BE2C (cell line): Measurements from ENCODE around the gene TBC1D3B.
"Not testable (repeated sequence)": the region's sequence is repeated elsewhere in the genome, so short reads cannot be mapped to it uniquely, and the experiment has no call there.

Source experiments
- DNase-seq: peaks from one replicate; pipeline ENCODE4 v3.0.0-alpha.2; 2020
- H3K27me3 ChIP-seq: fragments of 250-450 bp; sonication (Bioruptor Pico); 2 replicates; pipeline ENCODE4 v1.5.1; 2020; ENCODE audit warnings: mild to moderate bottlenecking
- H3K36me3 ChIP-seq: fragments of 250-450 bp; sonication (Bioruptor Pico); 2 replicates; pipeline ENCODE4 v1.5.1; 2020; ENCODE audit warnings: mild to moderate bottlenecking
- H3K4me1 ChIP-seq: fragments of 250-450 bp; sonication (Bioruptor Pico); 2 replicates; pipeline ENCODE4 v1.5.1; 2020
- H3K4me3 ChIP-seq: 2 replicates; pipeline ENCODE4 v1.5.1; 2011; ENCODE audit warnings: low read depth, low read length
- H3K9me3 ChIP-seq: fragments of 250-450 bp; sonication (Bioruptor Pico); 2 replicates; pipeline ENCODE4 v1.5.1; 2020
- CTCF ChIP-seq: IDR thresholded peaks from 2 replicates; pipeline ENCODE4 v1.5.1; 2012; ENCODE audit warnings: mild to moderate bottlenecking, low read depth, low read length

Gene TBC1D3B

DNA sequence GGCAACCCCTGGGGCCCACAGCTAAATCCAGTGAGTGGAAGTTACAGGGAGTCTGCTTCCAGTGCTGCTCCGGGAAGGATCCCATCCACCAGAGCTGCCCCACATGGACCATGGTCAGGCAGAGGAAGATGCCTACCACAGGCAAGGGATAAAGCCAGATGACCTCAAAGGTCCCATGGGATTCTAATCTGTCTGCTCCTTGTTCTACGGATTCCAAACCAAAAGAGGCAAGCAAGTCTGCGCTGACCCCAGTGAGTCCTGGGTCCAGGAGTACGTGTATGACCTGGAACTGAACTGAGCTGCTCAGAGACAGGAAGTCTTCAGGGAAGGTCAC lies 35.8 kb upstream of the TBC1D3B start:
- Histone ChIP-seq H3K27me3 (no peaks in the 10 kb centered on the region; the same call in none of the 2 replicates), H3K4me1 (no peaks in the 10 kb centered on the region)
- TF ChIP-seq CTCF = no peak

DNA sequence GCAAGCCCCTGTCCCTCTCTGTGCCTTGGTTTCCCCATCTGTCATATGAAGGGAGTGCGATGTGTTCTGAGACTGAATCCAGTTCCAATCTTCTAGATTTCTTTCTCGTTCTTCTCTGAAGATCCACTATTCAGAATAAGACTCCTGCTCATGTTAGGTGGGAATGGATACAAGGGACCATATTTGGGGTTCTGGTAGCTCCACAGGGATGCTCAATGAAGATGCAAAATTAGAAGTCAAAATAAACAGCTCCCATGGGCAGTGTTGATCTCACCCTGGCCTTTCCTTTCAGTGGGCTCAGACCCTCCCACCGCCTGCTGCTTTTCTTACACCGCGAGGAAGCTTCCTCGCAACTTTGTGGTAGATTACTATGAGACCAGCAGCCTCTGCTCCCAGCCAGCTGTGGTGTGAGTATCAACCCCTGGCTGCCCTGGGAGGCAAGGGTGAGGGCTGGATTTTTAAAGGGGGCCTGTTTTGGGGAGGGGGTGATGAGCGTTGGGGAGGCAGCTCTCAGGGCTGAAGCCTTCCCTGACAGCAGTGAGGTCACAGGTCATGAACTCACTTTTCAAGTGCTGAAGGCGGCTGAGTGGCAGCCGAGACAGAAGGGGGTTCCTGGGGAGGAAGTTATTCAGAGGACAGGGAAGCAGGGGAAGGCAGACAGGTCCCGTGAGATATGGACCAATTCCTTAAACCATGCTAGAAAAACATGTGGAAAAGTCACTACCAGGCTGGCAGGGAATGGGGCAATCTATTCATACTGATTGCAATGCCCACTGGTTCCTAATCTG lies 35.2 kb upstream of the TBC1D3B start:
- not testable (repeated sequence) for H3K4me1 ChIP-seq, H3K27me3 ChIP-seq, H3K9me3 ChIP-seq, H3K4me3 ChIP-seq, DNase-seq, H3K36me3 ChIP-seq

More for the DNA sequence above, 35.8 kb upstream of the TBC1D3B start:
- Histone ChIP-seq H3K9me3 (no peaks in the 10 kb centered on the region), H3K4me3 (no peak overlapping the region), H3K36me3 (no peaks in the 10 kb centered on the region)
- DNase-seq = no peak

DNA sequence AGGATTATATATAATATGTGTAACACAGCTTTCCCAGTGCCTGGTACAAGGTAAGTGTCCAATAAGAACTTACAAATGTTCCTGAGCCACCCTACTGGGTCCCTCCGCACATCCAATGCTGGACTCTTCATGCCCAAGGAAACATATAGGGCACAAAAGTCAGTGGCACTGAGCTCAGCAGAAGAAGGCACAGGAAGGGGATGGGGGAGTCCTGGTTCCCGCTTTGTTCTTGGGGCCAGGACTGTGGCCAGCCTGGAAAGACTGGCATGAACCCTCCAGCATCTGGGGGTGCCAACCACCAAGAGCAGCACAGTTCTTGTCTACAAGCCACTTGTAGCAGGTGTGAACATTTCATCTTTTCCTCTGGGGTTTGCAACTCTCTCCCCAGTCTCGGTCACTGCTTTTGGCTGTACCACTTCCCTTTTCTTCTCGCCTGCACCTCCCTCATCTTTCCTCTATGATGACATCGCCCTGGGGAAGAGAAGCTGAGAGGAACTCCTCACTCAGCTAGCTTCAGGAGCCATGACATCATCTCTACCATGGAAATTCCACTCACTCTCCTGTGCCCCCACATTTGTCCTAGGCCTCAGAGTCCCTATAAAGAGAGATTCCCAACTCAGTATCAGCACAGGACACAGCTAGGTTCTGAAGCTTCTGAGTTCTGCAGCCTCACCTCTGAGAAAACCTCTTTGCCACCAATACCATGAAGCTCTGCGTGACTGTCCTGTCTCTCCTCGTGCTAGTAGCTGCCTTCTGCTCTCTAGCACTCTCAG lies 34.2 kb upstream of the TBC1D3B start, which contains the start of gene CCL4L2:
Gene CCL4L2, plus strand, starts transcription at position 625 of the 773 bp plus-strand sequence.
- not testable (repeated sequence) for H3K9me3 ChIP-seq, H3K36me3 ChIP-seq, DNase-seq, H3K27me3 ChIP-seq, H3K4me3 ChIP-seq, H3K4me1 ChIP-seq

- H3K27me3 ChIP-seq = peaks cover 10% of the 10 kb centered on the region
- TF ChIP-seq CTCF = no peak
- DNase-seq = no peak
- no peaks in the 10 kb centered on the region for H3K36me3 ChIP-seq
- no peaks in the 10 kb centered on the region for H3K9me3 ChIP-seq
- no peak overlapping the region for H3K4me3 ChIP-seq
- no peaks in the 10 kb centered on the region for H3K4me1 ChIP-seq
These were observed 33.1 kb upstream of the TBC1D3B start for GRCh38 chr17:36209575-36209974.

DNA sequence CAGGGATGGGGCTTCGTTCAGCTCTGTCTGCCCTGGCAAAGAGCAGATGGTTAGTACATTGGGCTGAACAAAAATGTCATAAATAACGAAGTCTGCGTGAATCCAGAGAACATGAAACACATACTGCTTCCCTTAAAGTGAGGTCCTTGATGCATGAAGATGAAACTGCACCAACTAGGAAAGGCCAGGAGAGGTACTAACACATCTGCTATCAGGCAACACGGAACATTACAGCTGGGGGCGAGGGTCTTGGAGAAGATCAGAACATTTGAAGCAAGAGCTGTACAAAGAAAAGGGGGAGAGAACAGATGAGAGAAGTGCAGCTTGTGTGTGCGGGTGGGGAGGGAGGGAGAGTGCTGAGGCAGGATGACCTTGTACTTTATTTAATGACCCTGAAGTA lies 30.9 kb upstream of the TBC1D3B start:
- not testable (repeated sequence) for H3K9me3 ChIP-seq, DNase-seq, H3K4me3 ChIP-seq, H3K36me3 ChIP-seq, H3K4me1 ChIP-seq
- peaks cover 23% of the 10 kb centered on the region for H3K27me3 ChIP-seq

DNA sequence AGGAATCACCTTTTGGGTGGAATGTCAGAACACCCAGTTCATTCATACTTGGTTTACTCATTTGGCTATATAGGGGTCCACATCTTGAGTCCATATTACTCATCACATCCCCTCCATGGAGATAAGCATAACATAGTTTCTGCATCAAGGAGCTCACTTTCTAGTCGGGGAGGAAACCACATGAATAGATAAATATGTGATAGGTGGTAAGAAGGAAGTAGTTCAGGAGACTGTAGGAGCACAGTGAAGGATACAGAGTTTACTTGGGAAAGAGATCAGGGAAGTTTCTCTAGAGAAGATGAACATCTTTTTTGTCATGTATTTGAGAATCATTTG lies 30.0 kb upstream of the TBC1D3B start:
- not testable (repeated sequence) for H3K4me1 ChIP-seq, DNase-seq, H3K4me3 ChIP-seq, H3K9me3 ChIP-seq, H3K36me3 ChIP-seq
- H3K27me3 ChIP-seq = peaks cover 27% of the 10 kb centered on the region

DNA sequence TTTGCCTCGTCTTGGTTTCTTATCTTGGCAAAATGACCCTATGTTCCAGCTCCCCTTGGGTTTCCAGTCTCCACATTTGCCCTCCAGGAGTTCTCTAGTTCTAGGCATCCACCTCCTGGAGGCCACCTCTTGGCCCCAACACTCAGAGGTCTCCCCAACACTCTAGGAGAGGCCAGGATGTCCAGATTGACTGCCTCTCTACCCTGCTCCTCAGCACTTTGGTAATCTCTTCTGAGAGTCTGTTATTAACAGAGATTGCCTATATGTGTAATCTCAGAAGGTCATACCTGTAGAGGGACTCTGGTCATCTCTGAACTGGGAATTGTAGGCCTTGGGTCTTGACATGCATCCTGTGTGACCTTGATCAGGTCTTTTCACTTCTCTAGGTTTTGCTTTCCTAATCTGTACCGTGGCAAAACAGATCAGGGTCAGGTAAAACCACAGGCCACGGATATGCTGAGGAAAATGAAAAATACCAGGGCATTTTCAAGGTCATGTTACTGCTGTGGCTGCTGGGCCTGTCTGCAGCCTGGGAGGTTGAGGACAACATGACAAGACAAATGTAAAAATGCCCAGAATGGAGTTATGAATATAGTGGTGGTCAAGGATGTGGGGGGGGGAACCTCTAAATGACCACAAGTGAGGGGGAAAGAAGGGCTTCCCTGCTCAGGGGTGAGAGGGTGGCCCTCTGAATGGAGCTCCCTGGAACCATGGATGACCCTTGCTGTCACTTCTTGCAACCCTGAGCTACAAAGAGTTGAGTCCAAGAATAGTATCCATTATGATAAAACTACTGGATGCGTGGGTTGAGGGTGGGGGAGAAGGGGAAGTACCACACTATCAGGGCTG lies 29.4 kb upstream of the TBC1D3B start:
- Histone ChIP-seq H3K36me3 (no peaks in the 10 kb centered on the region), H3K4me1 (no peaks in the 10 kb centered on the region)
- no peak for DNase-seq

More for the DNA sequence above, 29.4 kb upstream of the TBC1D3B start:
- Histone ChIP-seq H3K27me3 (peaks cover 27% of the 10 kb centered on the region), H3K4me3 (no peak overlapping the region), H3K9me3 (no peaks in the 10 kb centered on the region)
- no peak for TF ChIP-seq CTCF
